Measurements from ENCODE around the gene MAP4.

Gene MAP4

DNA sequence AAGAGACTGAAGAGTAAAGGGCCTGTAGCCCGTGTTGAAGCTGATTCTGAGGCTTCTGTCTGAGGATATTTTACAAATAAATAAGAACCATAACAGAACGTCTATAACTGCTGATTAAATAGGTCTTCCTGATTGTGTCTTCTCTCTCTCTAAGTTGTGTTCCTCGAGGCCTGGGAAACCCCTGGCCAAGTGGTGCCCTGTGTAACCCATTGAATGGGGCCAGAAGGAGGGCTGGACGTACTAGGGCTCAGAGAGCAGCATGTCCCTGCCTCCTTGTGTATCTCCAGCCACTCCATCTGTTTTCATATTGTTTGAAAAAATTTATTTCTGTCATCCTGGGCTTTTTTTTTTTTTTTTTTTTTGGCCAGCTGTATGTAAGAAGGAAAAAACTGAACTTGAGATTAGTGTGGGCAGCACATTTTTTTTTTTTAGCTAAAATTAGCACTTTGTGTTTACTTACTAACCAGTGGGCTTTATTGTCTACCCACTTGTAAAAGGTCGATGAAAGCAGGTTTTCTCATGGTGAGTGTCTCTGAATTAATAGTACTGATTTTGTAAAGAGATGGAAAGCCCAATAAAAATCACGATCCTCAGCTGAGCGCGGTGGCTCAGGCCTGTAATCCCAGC is 202.6 kb downstream of the MAP4 start:
- TF ChIP-seq, protein P1, sequence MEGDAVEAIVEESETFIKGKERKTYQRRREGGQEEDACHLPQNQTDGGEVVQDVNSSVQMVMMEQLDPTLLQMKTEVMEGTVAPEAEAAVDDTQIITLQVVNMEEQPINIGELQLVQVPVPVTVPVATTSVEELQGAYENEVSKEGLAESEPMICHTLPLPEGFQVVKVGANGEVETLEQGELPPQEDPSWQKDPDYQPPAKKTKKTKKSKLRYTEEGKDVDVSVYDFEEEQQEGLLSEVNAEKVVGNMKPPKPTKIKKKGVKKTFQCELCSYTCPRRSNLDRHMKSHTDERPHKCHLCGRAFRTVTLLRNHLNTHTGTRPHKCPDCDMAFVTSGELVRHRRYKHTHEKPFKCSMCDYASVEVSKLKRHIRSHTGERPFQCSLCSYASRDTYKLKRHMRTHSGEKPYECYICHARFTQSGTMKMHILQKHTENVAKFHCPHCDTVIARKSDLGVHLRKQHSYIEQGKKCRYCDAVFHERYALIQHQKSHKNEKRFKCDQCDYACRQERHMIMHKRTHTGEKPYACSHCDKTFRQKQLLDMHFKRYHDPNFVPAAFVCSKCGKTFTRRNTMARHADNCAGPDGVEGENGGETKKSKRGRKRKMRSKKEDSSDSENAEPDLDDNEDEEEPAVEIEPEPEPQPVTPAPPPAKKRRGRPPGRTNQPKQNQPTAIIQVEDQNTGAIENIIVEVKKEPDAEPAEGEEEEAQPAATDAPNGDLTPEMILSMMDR (IDR thresholded peaks at IDR 0.05; ENCODE audit: insufficient read depth, low read depth, low read length, missing control alignments), result no peak
- H3K4me3 ChIP-seq (ENCODE audit: low read depth, low read length), result no peak overlapping the region
- no peak for DNase-seq (ENCODE audit: low read depth)

DNA sequence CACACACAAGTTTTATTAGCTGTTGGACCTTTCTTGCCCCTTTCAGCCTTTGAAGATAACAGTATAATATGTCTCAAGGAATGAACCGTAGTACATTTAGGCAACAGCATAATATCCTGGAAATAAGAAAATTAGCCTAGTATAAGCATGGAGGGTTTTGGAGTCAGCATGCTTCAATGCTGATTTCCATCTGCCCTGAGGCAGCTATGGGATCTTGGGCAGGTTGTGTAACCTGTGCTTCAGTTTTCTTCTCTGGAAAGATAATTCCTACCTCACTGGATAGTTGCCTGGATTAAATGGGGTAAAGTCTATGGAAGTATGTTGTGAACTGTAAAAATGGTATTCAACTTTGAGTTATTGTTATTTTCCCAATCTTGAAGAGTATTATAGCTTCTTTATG is 211.6 kb downstream of the MAP4 start:
- no peak overlapping the region for H3K4me3 ChIP-seq (ENCODE audit: low read depth, low read length)
- TF ChIP-seq, protein P1 (IDR thresholded peaks at IDR 0.05; ENCODE audit: insufficient read depth, low read depth, low read length, missing control alignments), result no peak
- DNase-seq (ENCODE audit: low read depth), result no peak

DNA sequence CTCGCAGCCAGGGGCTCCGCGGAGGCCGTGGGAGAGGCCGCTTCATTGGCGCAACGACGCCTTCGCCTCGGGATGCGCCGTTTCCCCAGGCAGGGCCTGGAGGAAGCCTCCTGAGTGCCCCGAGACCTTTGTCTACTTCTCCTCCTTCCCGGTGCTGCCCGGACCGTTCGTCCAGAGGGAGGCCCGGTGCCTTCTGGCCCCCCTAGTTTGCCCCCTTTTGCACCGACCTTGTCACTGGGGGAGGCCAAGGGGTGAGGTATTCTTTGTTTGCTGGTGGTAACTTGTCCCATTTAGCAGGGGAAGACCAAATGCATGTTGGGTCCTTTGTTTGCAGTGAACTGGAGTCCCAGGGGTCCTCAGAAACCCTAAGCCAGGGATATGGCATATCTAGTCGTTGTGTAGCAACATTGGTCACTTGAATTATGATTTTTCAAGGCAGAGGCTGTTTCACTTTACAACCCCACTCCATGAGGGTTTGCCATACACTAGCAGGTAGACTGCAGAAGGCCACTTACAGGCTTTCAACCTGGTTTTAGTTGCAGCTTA is 212.7 kb downstream of the MAP4 start:
- H3K4me3 ChIP-seq (ENCODE audit: low read depth, low read length), result peak overlapping the region; percentile 88
- no peak for DNase-seq (ENCODE audit: low read depth)
- TF ChIP-seq, protein P1 (IDR thresholded peaks at IDR 0.05; ENCODE audit: insufficient read depth, low read depth, low read length, missing control alignments), result no peak

DNA sequence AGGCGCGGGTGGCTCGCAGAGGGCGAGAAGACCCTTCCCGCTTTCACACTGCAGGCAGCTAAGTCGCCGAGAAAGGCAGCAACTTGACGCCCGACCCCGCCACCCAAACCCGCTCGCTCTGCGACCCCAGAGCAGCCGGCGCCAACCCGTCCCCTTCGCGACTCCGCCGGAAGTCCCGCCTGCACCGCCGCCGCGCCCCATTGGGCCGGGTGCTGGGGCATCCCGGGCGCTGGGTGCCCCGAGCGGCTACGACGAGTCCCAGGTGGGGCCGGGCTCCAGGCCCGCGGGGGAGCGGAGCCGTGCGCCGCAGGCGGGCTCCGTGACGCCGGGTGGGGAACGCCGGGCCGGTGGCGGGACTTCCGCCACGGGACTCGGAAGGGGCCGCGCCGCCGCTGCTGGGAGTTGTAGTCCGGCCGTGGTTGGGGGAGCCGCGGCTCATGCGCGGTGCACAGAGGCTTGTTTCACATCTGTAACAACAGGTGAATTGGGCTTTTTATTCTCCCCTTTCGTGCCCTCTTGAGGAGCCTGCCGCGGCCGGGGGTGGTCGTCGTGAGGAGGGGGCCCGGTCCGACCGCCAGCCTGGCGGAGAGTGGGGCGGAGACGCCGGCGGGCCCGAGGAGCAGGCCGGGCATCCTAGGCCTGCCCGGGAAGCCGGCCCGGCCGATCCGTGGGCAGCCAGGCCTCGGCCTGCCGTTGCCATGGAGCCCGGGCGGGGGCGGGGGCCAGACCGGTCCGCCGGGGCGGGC is 213.3 kb downstream of the MAP4 start, which contains the start of gene DHX30:
Gene DHX30 (plus strand): TSS at position 405 of the 746 bp plus-strand sequence. CDS start 7,546 bp downstream, outside the sequence.
- H3K4me3 ChIP-seq (ENCODE audit: low read depth, low read length), result peak within 1 kb of the TSS; percentile 88
- TF ChIP-seq, protein P1 (IDR thresholded peaks at IDR 0.05; ENCODE audit: insufficient read depth, low read depth, low read length, missing control alignments), result no peak
- DNase-seq (ENCODE audit: low read depth), result peak; percentile 90

Measured in GM12865 (cell line).